HG02885 (cell line): Measurements from ENCODE around the gene FAM9A.

Experiments
- ATAC-seq: cut with Tn5 transposase; IDR thresholded peaks from one replicate; pipeline ENCODE4 v1.9.1; 2021; ENCODE audit warnings: mild to moderate bottlenecking; ENCODE audit not compliant: unreplicated experiment, poor library complexity

FAM9A gene

GRCh38 chrX:8801041-8801599, at the start of gene FAM9A:
TSS of gene FAM9A (minus strand) at chrX:8801383. CDS start at chrX:8800171, 1,212 bp downstream.
- ATAC-seq = no peak

GRCh38 chrX:8850478-8850877, 49.3 kb upstream of the FAM9A start:
- ATAC-seq = no peak

GRCh38 chrX:8849945-8850344, 48.8 kb upstream of the FAM9A start:
- no peak for ATAC-seq

DNA sequence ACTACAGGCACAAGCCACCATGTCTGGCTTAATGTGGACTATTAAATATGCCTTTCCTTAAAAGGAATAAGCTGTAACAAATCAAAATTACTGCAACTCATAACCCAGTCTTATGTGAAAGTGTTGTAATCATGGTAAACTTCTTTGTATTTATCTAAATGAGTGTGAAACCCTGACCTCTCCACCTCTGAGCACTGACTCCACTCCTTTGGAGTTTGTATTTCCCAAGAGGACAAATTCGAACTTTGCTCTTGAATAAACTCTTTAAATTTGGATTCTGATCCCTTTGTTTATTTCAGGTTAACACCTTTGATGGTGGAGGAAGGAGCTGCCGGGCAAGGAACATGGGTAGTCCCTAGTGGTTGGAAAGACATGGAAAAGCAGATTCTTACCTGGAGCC, 48.3 kb upstream of the FAM9A start:
- ATAC-seq = no peak

- ATAC-seq = no peak
Observed at GRCh38 chrX:8848911-8849310, 47.7 kb upstream of the FAM9A start.

DNA sequence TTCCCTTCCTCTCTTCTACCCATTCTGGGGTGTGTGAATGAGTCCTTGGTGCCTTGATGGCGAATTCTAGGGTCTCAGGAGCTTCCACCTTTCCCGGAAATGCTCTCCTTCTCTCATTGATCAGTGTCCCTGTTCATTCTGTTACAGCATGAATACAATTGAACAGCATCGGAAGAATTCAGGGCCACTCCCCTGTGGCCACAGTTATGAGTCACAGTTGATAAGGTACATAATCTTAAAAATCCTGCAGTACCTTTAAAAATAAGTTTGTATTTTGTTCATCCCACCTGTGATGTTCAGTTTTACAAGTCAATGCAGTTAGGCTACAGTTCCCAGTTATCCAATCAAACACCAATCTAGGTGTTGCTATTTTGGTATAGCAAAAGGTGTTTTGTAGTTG, 47.3 kb upstream of the FAM9A start:
- ATAC-seq = no peak

DNA sequence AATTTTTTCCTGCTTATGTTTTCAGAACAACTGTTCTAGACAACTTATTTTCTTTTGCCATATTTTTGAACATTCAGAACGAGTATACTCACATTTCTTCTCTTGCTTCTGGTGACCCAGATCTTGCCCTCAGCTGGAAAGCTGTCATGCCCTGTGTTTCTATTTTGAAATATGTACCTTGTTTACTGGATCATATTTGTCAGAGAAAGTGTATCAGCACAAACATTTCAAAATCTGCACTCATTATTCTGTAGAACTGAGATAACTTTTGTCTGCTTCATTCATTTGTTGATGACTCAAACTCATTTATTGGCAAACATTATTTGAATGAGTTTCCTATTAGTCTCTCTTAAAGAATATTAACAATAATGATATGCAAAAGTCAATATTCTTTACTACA, 46.2 kb upstream of the FAM9A start:
- ATAC-seq = no peak

GRCh38 chrX:8846266-8846665, 45.1 kb upstream of the FAM9A start:
- no peak for ATAC-seq

DNA sequence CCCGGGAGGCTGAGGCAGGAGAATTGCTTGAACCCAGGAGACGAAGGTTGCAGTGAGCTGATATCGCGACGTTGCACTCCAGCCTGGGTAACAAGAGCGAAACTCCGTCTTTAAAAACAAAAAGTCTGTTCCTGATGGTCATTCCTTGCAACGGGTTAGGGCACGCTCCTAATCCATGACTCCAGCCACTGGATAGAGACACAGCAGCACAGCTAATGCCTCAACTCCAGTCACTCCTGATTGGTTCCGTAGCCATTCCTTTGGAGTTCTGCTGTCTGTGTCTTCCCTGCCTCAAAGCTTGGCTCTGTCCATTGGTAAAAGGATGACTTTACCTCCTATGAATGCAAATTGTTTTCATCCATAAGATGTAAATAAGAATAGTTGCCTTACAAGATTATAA, 44.3 kb upstream of the FAM9A start:
- ATAC-seq = no peak

- ATAC-seq = no peak
Observed at GRCh38 chrX:8845060-8845459, 43.9 kb upstream of the FAM9A start.

GRCh38 chrX:8844157-8844556, 43.0 kb upstream of the FAM9A start:
- no peak for ATAC-seq

DNA sequence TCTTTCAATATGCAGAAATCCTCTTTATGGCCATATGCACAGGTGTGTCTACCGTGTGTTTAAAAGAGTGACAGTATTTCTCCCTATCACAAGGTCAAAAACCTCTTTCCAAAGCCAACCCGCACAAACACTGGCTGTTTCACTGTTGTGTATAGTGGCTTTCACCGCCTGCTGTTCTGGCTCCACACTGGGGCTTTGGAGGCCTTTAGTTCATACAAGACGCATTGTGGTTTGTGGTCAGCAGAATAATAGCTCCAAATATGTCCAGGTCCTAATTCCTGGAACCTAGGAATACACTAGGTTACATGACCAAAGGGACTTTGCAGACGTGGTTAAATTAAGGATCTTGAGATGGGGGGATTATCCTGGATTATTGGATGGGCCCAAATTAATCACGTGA, 40.7 kb upstream of the FAM9A start:
- ATAC-seq = no peak

GRCh38 chrX:8834392-8834791, 33.2 kb upstream of the FAM9A start:
- ATAC-seq = no peak

GRCh38 chrX:8832582-8833378, 31.6 kb upstream of the FAM9A start:
- ATAC-seq = no peak

GRCh38 chrX:8823698-8824097, 22.5 kb upstream of the FAM9A start:
- ATAC-seq = no peak

DNA sequence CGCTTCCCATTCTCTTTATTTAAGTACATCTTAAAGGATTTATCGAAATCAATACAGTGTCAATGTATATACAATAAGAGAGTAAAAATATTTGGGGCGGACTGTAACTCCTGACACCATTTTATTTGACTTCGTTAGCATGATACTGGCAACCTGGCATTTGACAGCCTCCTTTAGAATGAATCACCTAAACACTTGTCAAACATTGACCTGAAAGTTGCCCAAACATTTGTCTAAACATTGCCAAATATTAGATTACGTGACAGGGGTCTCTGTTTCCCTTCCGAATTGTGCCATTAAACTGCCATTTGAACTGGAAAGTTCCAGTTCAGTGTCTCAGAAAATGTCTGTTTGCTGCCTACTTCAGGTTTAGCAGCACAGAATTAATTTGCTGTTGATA, 20.8 kb upstream of the FAM9A start:
- ATAC-seq = no peak

- ATAC-seq = no peak
Observed at GRCh38 chrX:8820910-8821527, 19.8 kb upstream of the FAM9A start.

DNA sequence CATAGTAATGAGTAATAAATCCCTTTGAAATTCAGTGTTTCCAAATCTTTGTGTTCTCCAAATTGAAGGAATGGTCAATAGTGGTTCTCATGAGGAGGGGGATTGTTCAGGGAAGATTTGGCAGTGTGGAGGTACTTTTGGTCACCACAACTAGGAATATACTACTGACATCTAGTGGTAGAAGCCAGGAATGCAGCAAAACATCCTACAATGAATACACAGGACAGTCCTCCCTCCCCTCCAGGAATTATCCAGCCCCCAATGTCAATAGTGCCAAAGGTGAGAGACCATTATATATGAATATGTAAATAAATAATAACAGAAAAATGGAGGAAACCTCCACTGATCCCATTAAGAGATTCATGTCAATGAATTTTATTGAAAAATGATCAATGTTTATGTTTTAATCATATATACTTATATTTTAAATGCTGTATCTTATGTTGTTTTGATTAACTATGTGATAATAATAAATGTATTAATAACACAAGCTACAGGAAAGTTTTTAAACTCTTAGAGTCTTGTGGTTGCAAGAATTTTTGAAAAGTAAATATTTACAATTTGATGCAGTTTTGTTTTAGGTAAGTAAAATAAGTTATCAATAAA, 14.4 kb upstream of the FAM9A start:
- peak; percentile 84 for ATAC-seq

DNA sequence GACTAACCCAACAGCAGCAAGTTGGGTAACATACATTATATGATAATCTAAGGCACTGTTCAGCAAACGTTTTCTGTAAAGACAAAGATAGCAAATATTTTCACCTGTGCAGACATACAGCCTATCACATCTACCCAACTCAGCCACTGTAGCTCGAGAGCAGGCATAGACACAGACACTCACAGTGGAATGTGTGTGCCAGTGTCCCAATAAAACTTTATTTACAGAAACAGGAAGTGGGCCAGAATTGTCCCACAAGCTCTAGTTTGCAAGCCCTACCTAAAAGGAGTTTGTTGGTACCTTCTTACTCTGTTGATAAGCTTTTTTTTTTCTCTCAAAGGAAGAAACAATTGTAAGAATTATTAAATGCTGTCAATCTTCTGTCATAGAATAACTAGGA, 11.9 kb upstream of the FAM9A start:
- ATAC-seq = no peak

- no peak for ATAC-seq
Observed at GRCh38 chrX:8811611-8812010, 10.4 kb upstream of the FAM9A start.

DNA sequence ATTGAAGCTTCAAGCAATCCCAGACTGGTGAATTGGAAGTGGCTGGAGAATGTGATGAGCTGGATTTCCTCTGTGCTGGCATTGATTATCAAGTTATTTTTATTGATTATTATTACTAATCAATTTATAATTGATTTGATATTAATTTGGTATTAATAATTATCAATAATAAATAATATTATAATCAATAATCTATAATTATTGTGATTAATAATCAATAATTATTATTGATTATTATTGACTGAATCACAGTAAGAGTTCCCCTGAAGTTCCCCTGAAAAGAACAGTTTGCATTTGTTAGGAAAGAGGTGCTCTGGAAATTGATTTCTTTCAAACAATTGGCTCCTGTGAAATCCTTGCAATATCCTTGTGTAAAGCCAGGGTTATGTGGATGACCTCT, 7.5 kb upstream of the FAM9A start:
- no peak for ATAC-seq
